Urothelium cell line (cell line): ENCODE measurements around the gene EIF3F.

Experiments used
- DNase-seq: peaks from one replicate; pipeline ENCODE4 v3.0.0; 2011; ENCODE audit warnings: low spot score, mixed read lengths
- FAIRE-seq: peaks from 2 replicates; lab custom pipeline; 2011; peaks lifted over from hg19 to GRCh38; lab: Jason Lieb, UNC

The EIF3F gene, protein sequence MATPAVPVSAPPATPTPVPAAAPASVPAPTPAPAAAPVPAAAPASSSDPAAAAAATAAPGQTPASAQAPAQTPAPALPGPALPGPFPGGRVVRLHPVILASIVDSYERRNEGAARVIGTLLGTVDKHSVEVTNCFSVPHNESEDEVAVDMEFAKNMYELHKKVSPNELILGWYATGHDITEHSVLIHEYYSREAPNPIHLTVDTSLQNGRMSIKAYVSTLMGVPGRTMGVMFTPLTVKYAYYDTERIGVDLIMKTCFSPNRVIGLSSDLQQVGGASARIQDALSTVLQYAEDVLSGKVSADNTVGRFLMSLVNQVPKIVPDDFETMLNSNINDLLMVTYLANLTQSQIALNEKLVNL

DNA sequence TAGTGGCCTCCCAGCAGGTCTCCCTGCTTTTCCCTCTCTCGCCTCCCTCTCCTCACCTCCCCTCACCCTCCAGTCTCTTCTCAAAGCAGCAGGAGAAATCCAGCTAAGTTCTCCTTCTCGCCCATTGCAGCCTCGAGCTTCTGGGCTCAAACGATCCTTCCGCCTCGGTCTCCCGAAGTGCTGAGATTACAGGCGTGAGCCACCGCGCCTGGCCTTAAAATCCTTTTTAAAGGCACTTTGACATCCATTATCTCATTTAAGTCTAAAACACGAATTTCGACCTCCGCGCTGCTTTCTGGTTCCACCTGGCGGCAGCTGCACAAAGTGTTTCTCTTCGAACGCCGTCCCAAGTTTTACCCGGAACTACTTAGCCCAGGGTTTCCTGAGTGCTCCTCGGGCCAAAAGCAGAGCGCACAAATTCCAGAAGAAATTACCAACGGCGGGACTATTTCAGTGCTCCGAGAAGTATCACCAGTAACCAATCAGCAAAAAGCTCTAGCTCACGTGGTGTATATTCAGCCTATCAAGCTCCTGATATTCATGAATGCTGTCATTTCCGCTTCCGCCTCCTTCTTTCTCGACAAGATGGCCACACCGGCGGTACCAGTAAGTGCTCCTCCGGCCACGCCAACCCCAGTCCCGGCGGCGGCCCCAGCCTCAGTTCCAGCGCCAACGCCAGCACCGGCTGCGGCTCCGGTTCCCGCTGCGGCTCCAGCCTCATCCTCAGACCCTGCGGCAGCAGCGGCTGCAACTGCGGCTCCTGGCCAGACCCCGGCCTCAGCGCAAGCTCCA is at the start of gene EIF3F:
Gene EIF3F (plus strand): TSS at position 570 of the 792 bp plus-strand sequence. CDS start 16 bp downstream, at position 586.
- no peak for FAIRE-seq
- DNase-seq = peak; percentile 93

- FAIRE-seq = no peak
- DNase-seq = no peak
Measured at GRCh38 chr11:7941146-7941545, 46.0 kb upstream of the EIF3F start.

DNA sequence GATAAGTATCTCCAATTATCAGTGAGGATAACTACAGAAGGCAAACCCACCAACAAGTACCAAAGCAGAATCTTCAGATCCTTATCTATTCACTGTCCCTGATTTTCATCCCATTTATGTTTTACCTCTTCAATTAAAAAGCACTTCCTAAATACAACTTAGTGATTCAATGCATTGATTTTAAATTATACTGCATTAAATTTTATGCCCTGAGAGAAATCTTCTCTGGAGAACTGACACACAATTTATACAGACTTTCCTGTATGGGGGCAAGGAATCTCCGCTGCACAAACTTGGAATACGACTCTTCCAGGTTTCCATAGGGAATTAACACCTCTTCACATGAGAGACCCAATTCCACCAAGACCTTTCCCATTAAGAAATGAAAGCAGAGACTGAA is 45.5 kb upstream of the EIF3F start, which contains the start of gene OR10A3:
Gene OR10A3 (minus strand): TSS at position 101 of the 400 bp plus-strand sequence. CDS start 2,188 bp downstream, outside the sequence.
- FAIRE-seq = no peak
- no peak for DNase-seq

- no peak for FAIRE-seq
- no peak for DNase-seq
Measured at GRCh38 chr11:7944123-7944522, 43.0 kb upstream of the EIF3F start.

DNA sequence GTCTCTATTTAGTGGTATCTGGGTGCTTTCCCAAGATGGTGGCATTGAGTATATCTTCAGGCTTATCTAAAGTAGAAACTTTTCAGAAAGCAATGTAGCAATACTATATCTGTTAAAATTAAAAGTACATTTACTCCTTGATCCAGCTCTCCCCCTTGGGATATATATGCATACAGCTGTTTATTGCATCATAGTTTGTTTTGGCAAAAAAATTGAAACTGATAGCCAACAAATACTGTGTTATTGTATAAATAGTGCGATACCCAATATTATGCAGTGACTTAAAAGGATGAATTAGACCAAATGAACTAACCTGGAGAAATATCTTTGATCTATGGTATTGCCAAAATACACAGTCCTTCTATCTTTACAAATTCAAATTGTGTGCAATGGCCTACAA is 37.2 kb upstream of the EIF3F start:
- FAIRE-seq (no peak), DNase-seq (no peak)

GRCh38 chr11:7955191-7955590 is 31.9 kb upstream of the EIF3F start:
- FAIRE-seq (no peak), DNase-seq (no peak)

- DNase-seq (no peak), FAIRE-seq (no peak)
Measured at GRCh38 chr11:7964261-7964660, 22.9 kb upstream of the EIF3F start.

- no peak for FAIRE-seq
- peak; percentile 21 for DNase-seq
Measured at GRCh38 chr11:7964873-7965272, 22.3 kb upstream of the EIF3F start.

DNA sequence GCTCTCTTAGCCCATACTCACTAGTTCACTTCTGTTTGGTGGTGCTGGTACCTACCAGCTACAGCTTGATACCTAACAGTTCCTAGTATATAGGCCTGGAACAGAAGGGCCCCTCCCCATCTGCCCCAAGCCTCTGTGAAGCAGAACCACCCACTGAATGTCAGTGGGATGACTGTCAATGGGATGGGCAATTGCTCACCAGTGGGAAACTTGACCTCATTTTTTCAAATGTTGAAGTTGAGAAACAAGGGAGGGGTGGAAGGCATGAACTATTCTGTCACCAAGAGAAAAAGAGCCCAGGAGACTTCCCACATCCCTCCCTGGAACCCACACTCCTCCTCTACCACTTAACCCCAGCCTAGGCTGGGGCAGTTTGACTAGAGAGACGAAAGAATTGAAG is 21.8 kb upstream of the EIF3F start, which contains the start of gene NLRP10:
Gene NLRP10 (minus strand): TSS at position 62 of the 400 bp plus-strand sequence. CDS start 1,952 bp downstream, outside the sequence.
- peak; percentile 57 for DNase-seq
- FAIRE-seq = no peak

GRCh38 chr11:7967097-7967496 is 20.0 kb upstream of the EIF3F start:
- no peak for DNase-seq
- no peak for FAIRE-seq

- FAIRE-seq = no peak
- DNase-seq = no peak
Measured at GRCh38 chr11:7967826-7968225, 19.3 kb upstream of the EIF3F start.

DNA sequence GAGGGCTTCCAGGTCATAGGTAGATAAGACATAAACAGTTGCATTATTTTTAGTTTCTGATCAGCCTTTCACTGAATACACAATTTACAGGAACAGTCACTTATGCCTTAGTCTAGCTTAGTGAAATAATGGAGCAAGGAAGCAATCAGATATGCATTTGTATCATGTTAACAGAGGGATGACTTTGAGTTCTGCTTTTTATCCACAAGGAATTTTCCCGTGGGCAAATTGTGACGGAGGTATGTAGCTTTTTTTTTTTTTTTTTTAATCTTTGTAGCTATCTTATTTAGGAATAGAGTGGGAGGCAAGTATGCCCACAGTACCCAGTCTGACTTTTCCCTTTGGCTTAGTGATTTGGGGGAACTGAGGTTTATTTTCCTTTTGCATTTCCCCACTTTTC is 18.5 kb upstream of the EIF3F start:
- DNase-seq (no peak), FAIRE-seq (peak; percentile 55)

GRCh38 chr11:7969756-7970646 is 17.1 kb upstream of the EIF3F start:
- no peak for DNase-seq
- no peak for FAIRE-seq

DNA sequence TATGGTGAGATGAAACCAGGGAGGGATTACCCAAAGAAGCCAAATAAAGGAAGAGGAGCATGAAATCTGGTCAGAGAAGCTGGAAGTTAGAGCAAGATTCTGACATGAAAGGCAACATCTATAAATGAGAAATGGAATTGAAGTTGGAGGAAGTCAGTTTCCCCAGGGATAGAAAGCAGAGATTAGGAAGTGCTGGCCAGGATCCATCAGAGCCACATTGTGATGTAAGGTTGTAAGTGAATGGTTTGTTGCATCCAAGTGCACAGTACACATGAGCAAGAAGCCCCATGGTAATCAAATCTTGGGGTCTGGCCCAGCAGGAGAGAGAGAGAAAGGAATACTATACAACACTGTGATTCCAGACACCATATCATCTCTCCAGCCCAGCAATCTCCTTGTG is 15.3 kb upstream of the EIF3F start:
- FAIRE-seq = no peak
- DNase-seq = no peak

DNA sequence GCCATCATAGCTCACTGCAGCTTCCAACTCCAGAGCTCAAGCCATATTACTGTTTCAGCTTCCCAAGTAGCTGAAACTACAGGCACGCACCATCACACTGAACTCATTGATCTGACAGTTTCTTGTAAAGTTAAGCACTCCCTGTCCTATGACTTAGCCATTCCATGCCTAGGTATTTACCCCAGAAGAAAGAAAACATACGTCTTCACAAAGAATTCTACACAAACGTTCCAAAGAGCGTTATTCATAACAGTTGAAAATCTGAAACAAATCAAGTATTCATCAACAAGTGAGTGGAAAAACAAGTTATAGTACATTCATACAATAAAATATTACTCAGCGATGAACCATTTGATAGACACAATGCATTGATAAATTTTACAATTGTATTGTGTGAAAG is 14.1 kb upstream of the EIF3F start:
- no peak for DNase-seq
- no peak for FAIRE-seq

DNA sequence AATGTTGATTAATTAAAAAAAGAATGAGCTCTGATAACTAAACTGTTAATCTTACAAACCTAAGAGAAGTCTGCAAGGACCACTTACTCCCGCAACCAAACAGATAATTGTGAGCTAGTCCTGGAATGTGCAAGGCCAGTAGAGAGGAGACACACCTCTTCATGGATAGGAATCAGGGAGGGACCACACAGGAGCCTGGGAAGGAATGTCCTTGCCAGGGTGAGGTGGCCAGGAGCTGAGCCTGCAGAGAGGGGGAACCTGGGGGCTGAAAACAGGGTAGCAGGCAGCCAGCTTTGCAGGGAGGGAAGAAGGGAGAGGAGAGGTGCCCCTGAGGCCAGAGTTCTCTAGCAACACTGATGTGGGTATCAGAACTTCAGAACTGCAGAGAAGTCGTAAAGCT is 12.5 kb upstream of the EIF3F start:
- DNase-seq (peak; percentile 59), FAIRE-seq (no peak)

- peak; percentile 63 for DNase-seq
- peak; percentile 44 for FAIRE-seq
Measured at GRCh38 chr11:7977232-7977917, 9.8 kb upstream of the EIF3F start.

- DNase-seq = no peak
- no peak for FAIRE-seq
Measured at GRCh38 chr11:7981619-7982157, 5.4 kb upstream of the EIF3F start.

DNA sequence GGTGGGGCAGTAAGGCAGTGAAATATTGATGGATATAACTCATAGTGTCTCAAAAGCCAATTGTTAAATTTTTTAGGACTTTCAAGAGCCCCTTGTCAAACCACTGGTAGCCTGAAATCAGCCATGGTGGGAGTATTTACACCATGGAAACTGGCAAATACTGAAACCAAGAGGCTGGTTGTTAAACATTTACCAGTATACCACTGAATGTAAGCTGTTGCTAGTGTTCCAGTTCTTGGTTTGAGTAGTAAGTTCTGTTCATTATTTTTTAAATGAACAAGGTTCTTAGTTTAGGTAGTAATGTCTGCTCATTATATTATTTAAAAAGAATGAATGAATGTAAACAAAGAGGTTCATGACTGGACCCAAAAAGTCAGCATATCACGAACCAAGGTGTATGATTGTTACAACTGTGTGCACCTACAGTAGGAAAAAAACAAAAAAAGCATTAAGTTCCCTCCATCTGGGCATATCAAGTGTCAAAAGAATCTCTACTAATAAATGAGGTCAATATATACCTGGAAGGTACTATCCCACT is 4.5 kb upstream of the EIF3F start:
- no peak for FAIRE-seq

More for the DNA sequence above, 4.5 kb upstream of the EIF3F start:
- DNase-seq = no peak
